Hematopoietic multipotent progenitor cell treated with erythropoietin and hydrocortisone succinate and interleukin-3 and kit ligand, for 15 days (in vitro differentiated cells): Measurements from ENCODE around the gene SLC13A4.
"Not testable (repeated sequence)": the region's sequence is repeated elsewhere in the genome, so short reads cannot be mapped to it uniquely, and the experiment has no call there.

ENCODE experiments used
- DNase-seq: peaks from one replicate; pipeline ENCODE4 v3.0.0-alpha.2; 2015; ENCODE audit warnings: low spot score

SLC13A4 gene

GRCh38 chr7:135728136-135728669, at the start of gene SLC13A4:
TSS of gene SLC13A4 (minus strand) at chr7:135728186. CDS start at chr7:135727496, 690 bp downstream.
- no peak for DNase-seq

- not testable (repeated sequence) for DNase-seq
Observed at GRCh38 chr7:135775915-135776314, 47.9 kb upstream of the SLC13A4 start.

- no peak for DNase-seq
Observed at GRCh38 chr7:135775230-135775629, 47.2 kb upstream of the SLC13A4 start.

GRCh38 chr7:135774284-135774683, 46.3 kb upstream of the SLC13A4 start:
- DNase-seq = no peak

GRCh38 chr7:135773464-135773863, 45.5 kb upstream of the SLC13A4 start:
- DNase-seq = no peak

- no peak for DNase-seq
Observed at GRCh38 chr7:135772639-135773222, 44.7 kb upstream of the SLC13A4 start.

- DNase-seq = no peak
Observed at GRCh38 chr7:135771961-135772638, 44.1 kb upstream of the SLC13A4 start.

- DNase-seq = no peak
Observed at GRCh38 chr7:135771051-135771450, 43.1 kb upstream of the SLC13A4 start.

- no peak for DNase-seq
Observed at GRCh38 chr7:135770139-135770710, 42.2 kb upstream of the SLC13A4 start.

GRCh38 chr7:135769005-135769802, 41.2 kb upstream of the SLC13A4 start:
- DNase-seq = no peak

- no peak for DNase-seq
Observed at GRCh38 chr7:135768467-135768866, 40.5 kb upstream of the SLC13A4 start.

- no peak for DNase-seq
Observed at GRCh38 chr7:135768064-135768463, 40.1 kb upstream of the SLC13A4 start.

GRCh38 chr7:135763261-135763660, 35.3 kb upstream of the SLC13A4 start:
- no peak for DNase-seq

GRCh38 chr7:135761751-135762488, 33.9 kb upstream of the SLC13A4 start:
- no peak for DNase-seq

- no peak for DNase-seq
Observed at GRCh38 chr7:135759532-135759931, 31.5 kb upstream of the SLC13A4 start.

GRCh38 chr7:135758531-135758932, 30.5 kb upstream of the SLC13A4 start:
- no peak for DNase-seq

- DNase-seq = no peak
Observed at GRCh38 chr7:135757719-135758411, 29.9 kb upstream of the SLC13A4 start.

GRCh38 chr7:135756191-135756590, 28.2 kb upstream of the SLC13A4 start:
- DNase-seq = no peak

- no peak for DNase-seq
Observed at GRCh38 chr7:135755351-135755753, 27.4 kb upstream of the SLC13A4 start.

- no peak for DNase-seq
Observed at GRCh38 chr7:135753616-135754413, 25.8 kb upstream of the SLC13A4 start.
